CD4-positive, alpha-beta T cell treated with Interleukin-17A for 1 hour (primary cell): Measurements from ENCODE around the gene WWP2.
"Not testable (repeated sequence)": the region's sequence is repeated elsewhere in the genome, so short reads cannot be mapped to it uniquely, and the experiment has no call there.

Experiments used
- DNase-seq: peaks from one replicate; pipeline ENCODE4 v3.0.0-alpha.2; 2020

WWP2 gene

DNA sequence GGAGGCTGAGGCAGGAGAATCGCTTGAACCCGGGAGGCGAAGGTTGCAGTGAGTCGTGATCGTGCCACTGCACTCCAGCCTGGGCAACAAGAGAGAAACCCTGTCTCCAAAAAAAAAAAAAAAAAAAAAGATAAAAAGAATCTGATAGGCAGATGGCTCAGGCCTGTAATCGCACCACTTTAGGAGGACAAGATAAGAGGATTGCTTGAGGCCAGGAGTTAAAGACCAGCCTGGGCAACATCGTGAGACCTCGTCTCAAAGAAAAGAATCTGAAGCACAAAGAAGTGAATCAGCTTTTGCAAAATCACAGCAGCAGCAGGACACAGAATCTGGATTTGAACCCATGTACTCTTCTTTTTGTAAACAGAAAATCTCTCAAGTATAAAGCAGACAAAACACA lies 15.0 kb upstream of the WWP2 start:
- DNase-seq, result no peak

DNA sequence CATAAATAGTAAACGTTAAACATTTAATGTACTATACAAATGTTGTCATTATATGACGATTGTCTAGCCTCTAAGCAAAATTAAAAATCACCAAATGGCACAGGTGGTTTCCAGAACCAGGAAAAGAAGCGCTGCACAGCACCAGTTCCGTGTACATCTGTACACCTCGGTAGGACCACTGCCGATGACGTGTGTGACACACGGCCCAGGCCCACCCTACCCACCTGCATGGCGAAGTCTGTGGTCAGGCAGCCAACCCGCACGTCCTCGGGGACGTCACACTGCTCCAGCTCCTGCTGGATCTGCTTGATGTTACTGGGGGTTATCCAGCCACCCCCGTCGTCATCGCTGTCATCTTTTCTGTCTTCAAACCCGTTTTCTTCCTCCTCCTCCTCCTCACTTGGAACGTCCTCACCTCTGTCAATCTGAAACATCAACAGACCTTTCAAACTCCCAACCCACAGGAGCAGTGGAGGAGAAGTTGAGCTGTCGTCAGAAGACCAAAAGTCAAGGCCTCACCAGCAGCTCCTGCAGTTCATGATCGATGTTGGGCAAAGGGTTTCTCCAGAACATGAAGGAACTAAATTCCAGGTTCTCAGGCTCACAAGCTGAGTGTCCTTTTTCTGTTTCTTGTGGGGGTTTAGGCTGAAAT lies 13.3 kb upstream of the WWP2 start:
- DNase-seq, result no peak

DNA sequence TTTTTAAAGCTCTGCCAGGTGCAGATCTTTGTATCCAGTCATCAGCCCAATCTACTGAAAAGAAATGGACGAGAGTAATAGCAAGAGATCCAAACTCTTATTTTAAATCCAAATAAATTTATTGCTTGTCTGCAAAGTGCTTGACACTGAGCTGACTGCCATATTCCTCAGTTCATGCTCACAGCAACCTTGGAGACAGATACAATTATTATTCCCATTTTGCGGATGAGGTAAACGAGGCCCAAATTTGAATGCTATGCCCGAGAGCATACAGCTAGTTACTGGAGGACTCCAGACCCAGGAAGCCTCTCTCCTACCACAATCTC lies 8.0 kb upstream of the WWP2 start:
- peak; percentile 7 for DNase-seq

DNA sequence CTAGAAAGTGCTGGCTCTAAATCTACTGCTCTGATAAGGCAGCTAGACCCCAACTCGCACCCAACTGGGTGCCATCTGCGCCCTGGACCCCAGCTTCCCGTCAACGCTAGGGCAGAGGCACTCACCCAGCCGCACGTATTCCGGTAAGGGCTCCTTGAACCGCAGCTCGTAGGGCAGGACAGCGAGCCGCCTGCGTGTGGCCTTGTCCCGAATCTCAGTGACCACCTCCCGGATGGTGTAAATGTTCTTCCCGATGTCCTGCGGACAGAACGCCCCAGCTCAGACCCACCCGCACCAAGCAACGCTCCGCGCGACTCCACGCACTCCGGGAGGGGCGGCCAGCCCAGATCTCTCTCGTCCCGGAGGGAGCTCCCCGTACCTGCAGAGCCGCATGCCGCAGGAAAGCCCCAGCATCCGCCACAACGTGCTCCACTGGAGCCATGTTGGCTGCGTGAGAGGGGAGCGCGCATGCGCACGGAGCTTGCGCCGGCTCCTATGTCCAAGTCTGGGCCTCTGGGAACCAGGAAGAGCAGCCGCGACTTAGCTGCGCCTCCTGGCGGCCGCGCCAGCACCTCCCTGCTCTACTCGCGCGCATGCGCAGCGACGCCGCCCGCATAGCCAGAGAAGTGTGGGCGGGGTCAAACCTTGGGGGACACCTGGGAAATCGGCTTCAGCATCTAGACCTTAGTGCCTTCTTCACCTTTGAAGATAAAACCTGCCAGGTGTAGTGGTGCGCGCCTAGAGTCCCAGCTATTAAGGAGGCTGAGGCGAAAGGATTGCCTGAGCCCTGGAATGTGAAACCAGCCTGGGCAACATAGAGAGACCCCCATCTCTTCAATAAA lies 7.4 kb upstream of the WWP2 start, which contains the start of gene NOB1:
NOB1 (minus strand) TSS at position 458 of the 842 bp plus-strand sequence; CDS start at position 442, 16 bp downstream.
- peak; percentile 98 for DNase-seq

DNA sequence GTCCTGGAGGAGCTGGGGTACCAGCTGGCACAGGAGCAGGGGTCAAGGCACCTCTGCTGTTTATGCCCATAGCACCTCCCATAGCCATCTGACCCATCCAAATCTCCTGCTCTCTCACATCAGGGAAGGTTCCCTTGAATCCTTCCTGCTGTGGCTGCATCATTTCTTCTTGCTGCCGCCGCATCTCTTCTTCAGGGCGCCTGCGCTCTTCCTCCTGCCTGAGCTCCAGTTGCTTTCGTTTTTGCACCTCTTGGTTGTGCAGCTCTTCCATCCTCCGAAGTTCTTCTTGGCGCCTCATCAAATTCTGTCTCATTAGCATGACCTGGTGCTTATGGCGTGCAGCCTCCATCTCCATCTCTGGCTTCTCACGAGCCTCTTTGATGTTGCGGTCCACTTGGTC lies 5.4 kb upstream of the WWP2 start:
- DNase-seq, result no peak

DNA sequence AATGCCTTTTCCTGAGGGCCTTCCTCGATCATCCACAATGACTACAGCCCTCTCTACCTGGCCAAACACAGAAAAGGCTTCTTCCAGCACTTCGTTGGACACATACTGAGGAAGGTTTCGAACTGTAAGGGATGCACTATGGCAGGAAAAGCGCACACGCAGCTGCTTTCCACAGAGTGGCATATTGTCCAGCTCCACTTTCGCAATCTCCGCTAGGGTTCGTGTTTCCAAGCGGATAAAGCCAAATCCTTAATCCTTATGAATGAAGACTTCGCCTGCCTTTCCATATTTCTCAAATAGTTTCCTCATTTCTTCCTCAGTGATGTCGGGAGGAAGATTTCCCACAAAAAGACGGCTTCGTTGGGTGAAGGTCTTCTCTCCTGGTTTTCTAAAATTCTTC lies 4.8 kb upstream of the WWP2 start:
- DNase-seq, result not testable (repeated sequence)

DNA sequence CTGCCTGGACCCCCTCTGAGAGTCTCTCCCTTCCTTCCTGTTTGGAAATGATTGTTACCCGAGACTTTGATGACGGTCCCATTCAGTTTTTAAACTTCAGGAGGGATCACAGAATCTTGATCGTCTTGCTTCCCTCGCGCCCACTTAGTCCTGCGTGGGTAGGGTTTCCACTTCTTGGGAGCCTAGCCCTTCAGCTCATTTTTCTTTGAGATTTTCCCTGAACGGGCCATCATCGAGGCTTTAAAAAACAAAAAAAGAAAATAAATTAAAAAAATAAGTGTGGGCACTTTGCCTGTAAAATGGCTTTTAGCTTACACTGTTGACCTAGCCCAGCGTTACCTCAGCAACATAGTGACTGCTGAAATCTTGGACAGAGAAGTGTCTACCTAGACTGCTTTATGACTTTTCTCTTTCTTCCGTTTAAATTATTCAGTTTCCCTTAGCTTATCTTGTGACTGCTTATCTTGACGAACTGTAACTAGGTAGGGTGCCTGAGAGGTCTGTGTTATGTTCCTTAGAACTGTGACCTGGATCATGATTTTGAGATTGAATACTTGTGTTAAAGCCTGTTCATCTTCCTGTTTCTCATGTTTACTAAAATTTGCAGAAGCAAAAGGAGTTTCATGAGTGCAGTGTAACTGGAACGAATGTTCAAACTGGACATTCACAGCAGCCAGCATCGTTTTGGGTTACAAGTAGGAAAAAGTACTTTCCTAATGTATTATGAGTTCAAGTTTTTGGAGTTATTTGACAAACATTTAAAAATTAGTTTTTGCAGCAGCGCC lies 874 bp downstream of the WWP2 start:
- peak; percentile 46 for DNase-seq

DNA sequence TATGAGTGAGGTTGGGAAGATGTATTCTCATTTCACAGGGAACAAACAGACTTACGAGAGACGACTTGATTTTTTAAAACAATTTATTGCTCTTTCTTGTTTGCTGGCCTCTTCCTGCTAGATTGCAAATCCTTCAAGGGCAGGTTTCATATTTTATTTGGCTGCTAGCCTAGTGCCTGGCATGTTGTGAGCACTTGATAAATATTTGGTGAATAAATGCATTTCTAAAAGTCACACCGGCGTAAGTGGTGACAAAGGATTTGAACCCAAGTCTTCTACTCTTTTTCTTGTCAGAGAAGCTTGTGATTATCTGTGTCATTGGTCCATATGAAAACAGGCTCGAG lies 1.4 kb downstream of the WWP2 start:
- no peak for DNase-seq

DNA sequence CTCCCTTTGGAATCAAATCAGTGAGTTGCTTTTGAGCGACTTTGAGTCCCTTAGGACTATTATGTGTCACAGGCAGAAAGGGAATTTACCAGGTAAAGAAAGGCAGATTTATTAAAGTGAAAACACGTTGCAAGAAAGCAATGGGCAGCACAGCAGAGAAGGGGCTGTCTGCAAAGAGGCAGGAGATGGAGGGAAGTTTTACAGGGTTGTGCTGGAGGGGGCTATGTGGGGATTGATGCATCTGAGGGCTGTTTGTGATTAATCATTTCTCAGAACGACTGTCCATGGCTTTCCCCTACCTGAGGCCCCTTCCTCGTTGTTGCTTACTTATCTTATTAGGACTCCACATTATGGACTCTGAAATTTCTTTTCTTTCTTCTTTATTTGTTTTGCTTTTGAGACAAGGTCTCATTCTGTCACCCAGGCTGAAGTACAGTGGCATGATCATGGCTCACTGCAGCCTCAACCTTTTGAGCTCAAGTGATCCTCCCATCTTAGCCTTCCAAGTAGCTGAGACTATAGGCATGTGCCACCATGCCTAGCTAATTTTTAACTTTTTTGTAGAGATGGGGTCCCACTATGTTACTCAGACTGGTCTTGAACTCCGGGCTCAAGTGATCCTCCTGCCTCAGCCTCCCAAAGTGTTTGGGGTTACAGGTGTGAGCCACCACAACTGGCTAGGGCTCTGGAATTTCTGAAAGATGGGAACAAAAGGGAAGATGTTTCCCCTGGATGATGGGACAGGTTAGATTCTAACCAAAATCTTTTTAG lies 5.5 kb downstream of the WWP2 start:
- DNase-seq, result no peak

DNA sequence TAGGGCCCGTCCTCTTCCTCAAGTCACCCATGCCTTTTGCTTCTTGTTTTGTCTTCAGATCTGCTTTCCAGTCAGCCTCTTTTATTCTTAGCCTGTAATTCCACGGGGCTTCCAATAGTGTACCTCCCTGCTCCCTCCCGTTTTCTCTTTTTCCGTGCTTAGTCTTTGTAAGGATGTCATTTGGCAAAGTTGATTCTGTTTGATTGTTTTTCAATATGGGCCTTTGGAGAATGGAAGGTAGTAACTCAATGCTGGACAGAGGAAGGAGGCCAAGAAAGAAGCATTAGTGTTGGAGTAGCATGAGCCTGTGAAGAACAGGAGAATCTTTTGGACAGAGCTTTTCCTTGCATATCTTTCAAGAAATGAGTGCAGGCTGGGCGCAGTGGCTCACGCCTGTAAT lies 6.5 kb downstream of the WWP2 start:
- DNase-seq, result no peak

DNA sequence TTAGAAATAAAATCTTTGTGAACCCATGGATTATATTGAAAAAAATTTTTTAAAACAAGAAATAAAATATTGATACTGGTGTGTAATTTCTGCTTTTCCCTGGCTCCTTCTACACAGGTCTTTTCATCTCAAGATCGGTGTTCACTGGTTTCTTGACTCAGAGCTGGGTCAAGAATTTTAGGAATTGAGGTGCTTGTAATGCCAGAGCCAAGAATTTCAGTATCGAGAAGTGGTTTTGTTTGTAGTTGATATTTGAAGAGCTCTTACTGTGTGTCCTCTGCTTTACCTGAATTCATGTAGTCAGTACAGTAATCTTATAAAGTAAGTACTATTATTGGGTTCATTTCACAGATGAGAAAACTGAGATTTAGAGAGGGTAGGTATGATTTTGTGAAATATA lies 7.3 kb downstream of the WWP2 start:
- no peak for DNase-seq

DNA sequence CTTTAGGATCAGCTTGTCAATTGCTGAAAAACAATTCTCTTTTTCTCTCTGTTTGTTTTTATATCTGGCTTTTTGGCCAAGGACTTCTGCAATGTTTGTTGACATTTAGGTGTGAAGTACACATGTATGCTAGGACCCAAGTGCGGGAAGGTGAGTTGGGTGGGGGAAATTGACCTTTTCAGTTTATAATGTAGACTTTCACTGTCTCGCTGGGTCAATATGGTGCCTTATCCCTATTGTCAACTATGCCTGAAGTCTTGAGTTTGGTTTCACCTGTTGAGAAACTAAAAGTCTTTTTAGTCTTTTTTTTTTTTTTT lies 9.5 kb downstream of the WWP2 start:
- DNase-seq, result no peak

DNA sequence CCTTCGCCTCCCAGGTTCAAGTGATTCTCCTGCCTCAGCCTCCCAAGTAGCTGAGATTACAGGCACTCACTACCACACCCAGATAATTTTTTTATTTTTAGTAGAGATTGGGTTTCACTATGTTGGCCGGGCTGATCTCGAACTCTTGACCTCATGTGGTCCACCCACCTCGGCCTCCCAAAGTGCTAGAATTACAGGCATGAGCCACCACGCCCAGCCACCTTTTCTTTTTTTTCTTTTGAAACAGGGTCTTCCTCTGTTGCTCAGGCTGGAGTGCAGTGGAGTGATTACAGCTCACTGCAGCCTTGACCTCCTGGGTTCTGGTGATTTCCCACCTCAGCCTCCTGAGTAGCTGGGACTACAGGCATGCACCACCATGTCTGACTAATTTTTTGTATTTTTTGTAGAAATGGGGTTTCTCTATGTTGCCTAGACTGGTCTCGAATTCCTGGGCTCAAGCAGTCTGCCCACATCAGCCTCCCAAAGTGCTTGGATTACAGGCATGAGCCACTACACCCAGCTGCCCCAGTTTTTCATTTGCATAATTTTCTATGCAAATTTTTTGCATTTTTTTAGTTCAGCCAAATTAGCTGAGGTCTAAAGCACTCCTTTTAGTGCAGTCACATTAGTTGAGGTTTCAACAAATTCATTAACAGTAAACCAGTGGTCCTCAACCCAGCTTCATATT lies 11.3 kb downstream of the WWP2 start:
- no peak for DNase-seq

DNA sequence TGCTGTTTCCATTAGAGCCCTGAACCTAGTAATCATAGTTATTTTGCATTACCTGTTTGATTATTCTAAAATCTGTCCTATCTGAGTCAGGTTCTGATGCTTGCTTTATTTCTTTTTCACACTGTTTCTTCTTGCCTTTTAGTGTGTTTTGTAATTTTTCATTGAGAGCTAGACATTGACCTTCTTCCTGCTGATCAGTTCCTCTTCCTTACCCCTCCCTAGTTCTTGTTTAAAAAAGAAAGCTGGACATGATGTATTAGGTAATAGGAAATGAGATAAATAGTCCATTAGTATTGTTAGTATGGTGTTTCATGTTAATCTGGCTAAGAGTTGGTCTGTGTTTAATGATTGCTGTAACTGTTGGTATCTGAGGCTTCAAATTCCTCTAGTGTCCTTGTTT lies 13.4 kb downstream of the WWP2 start:
- DNase-seq, result no peak

DNA sequence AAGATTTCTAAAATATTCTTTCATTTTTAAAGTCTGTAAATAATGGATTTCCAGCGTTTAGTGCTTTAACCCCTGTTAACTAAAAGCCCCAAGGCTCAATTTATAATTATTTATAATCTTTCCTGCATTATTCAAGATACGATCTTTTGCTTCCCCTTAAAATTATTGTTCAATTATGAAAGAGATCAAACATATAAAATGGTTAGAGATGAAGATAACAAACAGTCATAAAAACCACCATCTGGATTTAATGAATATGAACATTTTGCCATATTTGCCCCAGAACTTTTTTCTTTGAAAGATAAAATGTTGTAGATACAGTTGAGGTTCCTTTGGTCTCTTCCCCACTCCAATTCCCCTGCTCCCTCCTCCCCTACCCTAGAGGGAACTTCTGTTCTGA lies 17.6 kb downstream of the WWP2 start:
- DNase-seq, result no peak

DNA sequence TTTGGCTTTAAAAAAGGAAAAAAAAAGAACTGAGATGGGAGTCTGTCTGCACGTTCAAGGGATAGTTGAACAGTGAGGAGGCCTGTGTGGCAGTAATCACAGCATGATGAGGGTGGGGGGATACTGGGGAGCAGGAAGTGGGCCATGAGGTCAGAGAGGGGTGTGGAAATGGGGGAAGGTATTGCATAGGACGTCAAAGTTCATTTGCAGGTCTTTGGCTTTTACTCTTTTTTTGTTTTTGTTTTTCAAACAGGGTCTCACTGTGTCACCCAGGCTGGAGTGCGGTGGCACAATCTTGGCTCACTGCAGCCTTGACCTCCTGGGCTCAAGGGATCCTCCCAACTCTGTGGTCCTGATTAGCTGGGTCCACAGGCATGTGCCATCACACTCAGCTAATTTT lies 19.0 kb downstream of the WWP2 start:
- no peak for DNase-seq

DNA sequence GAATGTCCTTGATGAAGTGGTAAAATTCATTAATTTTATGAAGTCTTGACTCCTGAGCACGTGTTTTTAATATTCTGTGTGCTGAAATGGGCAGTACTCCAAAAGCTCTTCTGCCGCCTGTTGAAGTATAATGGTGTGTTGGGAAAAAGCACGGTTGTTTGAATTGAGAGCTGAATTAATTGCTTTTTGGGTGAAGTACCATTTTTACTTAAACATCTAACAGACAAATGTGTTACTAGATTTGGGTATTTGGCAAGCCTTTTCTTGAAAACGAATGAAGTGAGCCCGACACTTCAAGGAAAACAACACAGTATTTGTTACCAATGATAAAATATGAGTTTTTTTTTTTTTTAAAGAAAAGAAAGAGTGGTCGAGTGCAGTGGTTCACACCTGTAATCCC lies 22.5 kb downstream of the WWP2 start:
- no peak for DNase-seq

DNA sequence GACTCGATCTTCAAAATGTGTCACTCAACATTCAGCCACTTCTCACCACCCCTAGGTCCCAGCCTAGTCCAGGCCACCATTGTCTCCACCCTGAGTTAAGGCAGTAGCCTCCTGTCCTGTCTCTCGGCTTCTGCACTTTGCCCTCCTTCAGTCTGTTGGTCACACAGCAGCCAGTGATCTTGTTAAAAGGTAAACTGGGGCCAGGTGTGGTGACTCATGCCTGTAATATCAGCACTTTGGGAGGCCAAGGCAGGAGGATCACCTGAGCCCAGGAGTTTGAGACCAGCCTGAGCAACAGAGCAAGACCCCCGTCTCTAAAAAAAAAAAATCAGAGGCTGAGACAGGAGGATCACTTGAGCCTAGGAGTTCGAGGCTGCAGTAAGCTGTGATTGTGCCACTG lies 25.8 kb downstream of the WWP2 start:
- DNase-seq, result no peak

DNA sequence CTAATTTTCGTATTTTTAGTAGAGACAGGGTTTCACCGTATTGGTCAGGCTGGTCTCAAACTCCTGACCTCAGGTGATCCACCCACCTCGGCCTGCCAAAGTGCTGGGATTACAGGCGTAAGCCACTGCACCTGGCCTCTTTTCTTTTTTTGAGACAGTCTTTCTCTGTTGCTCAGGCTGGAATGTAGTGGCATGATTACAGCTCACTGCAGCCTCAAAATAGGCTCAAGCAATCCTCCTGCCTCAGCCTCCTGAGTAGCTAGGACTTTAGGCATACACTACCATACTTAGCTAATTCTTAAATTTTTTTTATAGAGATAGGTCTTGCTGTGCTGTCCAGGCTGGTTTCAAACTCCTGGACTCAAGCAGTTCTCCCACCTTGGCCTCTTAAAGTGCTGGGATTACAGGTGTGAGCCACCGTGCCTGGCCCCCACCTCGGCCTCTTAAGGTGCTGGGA lies 29.3 kb downstream of the WWP2 start:
- not testable (repeated sequence) for DNase-seq

DNA sequence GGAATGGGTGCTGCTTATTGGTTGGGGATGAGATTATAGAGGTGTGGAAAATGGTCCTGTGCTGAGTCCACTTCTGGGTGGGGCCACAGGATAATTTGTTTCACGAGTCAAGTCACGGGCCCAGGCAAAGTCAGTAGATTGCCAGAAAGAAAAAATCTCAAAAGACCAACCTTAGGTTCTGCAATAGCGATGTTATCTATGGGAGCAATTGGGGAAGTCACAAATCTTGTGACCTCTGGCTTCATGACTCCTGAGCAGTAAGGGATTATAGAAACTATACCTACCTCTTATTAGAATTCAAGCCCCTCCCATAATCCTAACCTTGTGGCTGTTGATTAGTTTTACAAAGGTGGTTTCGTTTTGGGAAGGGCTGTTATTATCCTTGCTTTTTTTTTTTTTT lies 31.4 kb downstream of the WWP2 start:
- no peak for DNase-seq

DNA sequence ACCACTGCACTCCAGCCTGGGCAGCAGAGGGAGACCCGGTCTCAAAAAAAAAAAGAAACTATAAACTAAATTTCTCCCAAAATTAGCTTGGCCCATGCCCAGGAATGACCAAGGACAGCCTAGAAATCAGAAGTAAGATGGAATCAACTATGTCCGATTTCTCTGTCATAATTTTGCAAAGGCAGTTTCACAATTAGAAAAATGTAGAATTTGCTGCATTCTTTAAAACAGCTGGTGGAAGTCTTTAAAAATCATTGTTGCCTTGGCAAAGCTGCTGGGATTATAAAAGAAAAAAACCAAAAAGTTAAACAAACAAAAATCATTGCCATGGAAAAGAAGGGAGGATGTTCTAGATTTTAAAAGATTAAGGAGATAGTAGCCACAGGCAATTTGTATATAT lies 32.4 kb downstream of the WWP2 start:
- DNase-seq, result no peak

DNA sequence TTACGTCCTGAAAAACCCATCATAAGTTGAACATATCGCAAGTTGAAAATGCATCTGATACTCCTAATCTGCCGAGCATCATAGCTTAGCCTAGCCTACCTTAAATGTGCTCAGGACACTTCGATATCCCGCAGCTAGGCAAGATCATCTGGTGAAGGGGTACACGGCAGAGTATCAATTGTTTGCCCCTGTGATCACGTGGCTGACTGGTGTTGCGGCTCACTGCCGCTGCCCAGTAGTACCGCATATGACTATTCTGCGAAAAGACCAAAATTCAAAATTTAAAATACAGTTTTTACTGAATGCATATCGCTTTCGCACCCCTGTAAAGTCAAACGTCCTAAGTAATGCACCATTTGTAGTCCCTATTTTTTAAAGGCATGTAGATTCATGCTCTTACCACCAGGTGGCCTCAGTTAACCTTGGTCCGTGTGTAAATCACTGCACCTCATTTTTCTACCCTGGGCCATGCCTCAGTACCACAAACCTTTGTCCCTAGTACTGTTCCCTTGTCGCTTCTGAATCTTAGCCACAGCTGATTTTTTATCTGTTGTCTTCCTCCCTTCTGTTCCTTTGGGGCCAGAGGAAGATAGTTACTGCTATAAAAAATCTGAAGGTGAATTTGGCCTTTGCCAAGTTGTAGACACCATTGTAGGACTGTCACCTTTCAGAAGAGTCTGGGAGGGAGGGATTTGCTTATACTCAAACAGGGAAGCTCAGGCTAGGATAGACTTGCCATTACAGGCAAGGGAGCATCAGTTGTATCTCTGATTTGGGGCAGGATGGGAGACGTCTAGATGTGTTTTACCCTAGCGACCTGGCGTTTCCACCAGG lies 34.4 kb downstream of the WWP2 start:
- peak; percentile 48 for DNase-seq
